Neural cell (in vitro differentiated cells): ENCODE data around the gene VIP. TPM values are rescaled to one million over a fixed set of nuclear protein-coding genes. Genes with fewer than 3 reads are reported as not detected.
"Not testable (repeated sequence)": the region's sequence is repeated elsewhere in the genome, so short reads cannot be mapped to it uniquely, and the experiment has no call there.

Source experiments
- H2AFZ ChIP-seq: fragments of 200-600, 300-800 bp; sonication (generic), shearing (Covaris generic); 2 replicates; pipeline ENCODE4 v1.6.0; 2014; ENCODE audit warnings: low read depth, mild to moderate bottlenecking, antibody characterized with exemption, low read length, moderate library complexity
- H3F3A ChIP-seq: fragments of 200-600 bp; shearing (Covaris generic); 2 replicates; pipeline ENCODE4 v1.6.1; 2016; ENCODE audit warnings: mild to moderate bottlenecking, moderate library complexity, mixed read lengths, antibody characterized with exemption, low read length; ENCODE audit not compliant: insufficient read depth, poor library complexity, severe bottlenecking
- H3K27ac ChIP-seq: fragments of 200-600, 300-800 bp; sonication (generic), shearing (Covaris generic); 2 replicates; pipeline ENCODE4 v1.5.1; 2014; ENCODE audit warnings: mild to moderate bottlenecking, low read length, moderate library complexity
- H3K27me3 ChIP-seq: fragments of 300-800, 200-600 bp; sonication (generic), shearing (Covaris generic); 2 replicates; pipeline ENCODE4 v1.6.0; 2014; ENCODE audit warnings: mild to moderate bottlenecking, low read depth, low read length, moderate library complexity; ENCODE audit not compliant: insufficient read depth
- H3K36me3 ChIP-seq: fragments of 300-800, 200-600 bp; sonication (generic), shearing (Covaris generic); 2 replicates; pipeline ENCODE4 v1.5.1; 2014; ENCODE audit warnings: mild to moderate bottlenecking, antibody characterized with exemption, low read length, moderate library complexity; ENCODE audit not compliant: insufficient read depth
- H3K4me2 ChIP-seq: fragments of 300-800, 200-600 bp; sonication (generic), shearing (Covaris generic); 2 replicates; pipeline ENCODE4 v1.6.0; 2014; ENCODE audit warnings: mild to moderate bottlenecking, low read length
- H3K4me3 ChIP-seq: fragments of 300-800, 200-600 bp; sonication (generic), shearing (Covaris generic); 2 replicates; pipeline ENCODE4 v1.5.1; 2014; ENCODE audit warnings: mild to moderate bottlenecking, low read length, moderate library complexity
- H3K79me2 ChIP-seq: fragments of 200-600 bp; shearing (Covaris generic); replicated peaks from 2 replicates; pipeline ENCODE4 v1.6.0; 2014; ENCODE audit warnings: mild to moderate bottlenecking, low read length, moderate library complexity; ENCODE audit not compliant: insufficient read depth
- H3K9ac ChIP-seq: fragments of 300-800, 200-600 bp; sonication (generic), shearing (Covaris generic); 2 replicates; pipeline ENCODE4 v1.6.1; 2016; ENCODE audit warnings: mild to moderate bottlenecking, low read length, mixed read lengths
- H3K9me2 ChIP-seq: fragments of 200-600 bp; shearing (Covaris generic); 2 replicates; pipeline ENCODE4 v1.6.1; 2016; ENCODE audit warnings: mild to moderate bottlenecking, low read length, mixed read lengths; ENCODE audit not compliant: insufficient read depth
- H3K9me3 ChIP-seq: fragments of 200-600, 300-800 bp; sonication (generic), shearing (Covaris generic); 2 replicates; pipeline ENCODE4 v1.6.1; 2016; ENCODE audit warnings: mild to moderate bottlenecking, mixed run types, low read length, moderate library complexity, mixed read lengths
- H4K20me1 ChIP-seq: fragments of 200-600 bp; shearing (Covaris generic); 2 replicates; pipeline ENCODE4 v1.6.1; 2016; ENCODE audit warnings: mild to moderate bottlenecking, mixed run types; ENCODE audit not compliant: insufficient read depth
- CTCF ChIP-seq: fragments of 450-650 bp; IDR thresholded peaks from 2 replicates; pipeline ENCODE4 v1.5.1; 2014; ENCODE audit warnings: antibody characterized with exemption, mild to moderate bottlenecking, moderate library complexity; ENCODE audit not compliant: poor library complexity, severe bottlenecking
- EP300 ChIP-seq: fragments of 450-650 bp; conservative IDR thresholded peaks from 2 replicates; pipeline ENCODE4 v1.6.1; 2014; ENCODE audit warnings: antibody characterized with exemption, mild to moderate bottlenecking, moderate library complexity; ENCODE audit not compliant: poor library complexity, severe bottlenecking
- POLR2AphosphoS5 ChIP-seq: IDR thresholded peaks from 2 replicates; pipeline ENCODE4 v1.6.1; 2012
- RAD21 ChIP-seq: fragments of 450-650 bp; conservative IDR thresholded peaks from 2 replicates; pipeline ENCODE4 v1.6.1; 2014; ENCODE audit warnings: antibody characterized with exemption, mild to moderate bottlenecking, moderate library complexity
- REST ChIP-seq: IDR thresholded peaks from 2 replicates; pipeline ENCODE4 v1.6.1; 2012; ENCODE audit warnings: borderline replicate concordance
- SMC3 ChIP-seq: fragments of 450-650 bp; conservative IDR thresholded peaks from 2 replicates; pipeline ENCODE4 v1.6.1; 2014; ENCODE audit warnings: antibody characterized with exemption, mild to moderate bottlenecking, moderate library complexity; ENCODE audit not compliant: poor library complexity
- TAF1 ChIP-seq: IDR thresholded peaks from 2 replicates; pipeline ENCODE4 v1.6.1; 2012; ENCODE audit warnings: low read depth
- polyA minus RNA-seq: library from RNA; depleted of rRNA, polyadenylated mRNA; stranded (reverse); fragments of >200 nt; gene quantifications from 2 replicates; pipeline ENCODE4 v1.2.3, GENCODE V29; 2014
- polyA plus RNA-seq: library from polyadenylated mRNA; depleted of rRNA; stranded (reverse); fragments of >200 nt; gene quantifications from 2 replicates; pipeline ENCODE4 v1.2.3, GENCODE V29; 2014

Gene VIP
- polyA plus RNA-seq (0.63 TPM in 1 of 2 replicates, not detected in the other), polyA minus RNA-seq (not detected in 2 replicates)

GRCh38 chr6:152750694-152751093, at the start of gene VIP:
VIP (plus strand) TSS chr6:152750797; CDS start chr6:152752178, 1,381 bp downstream.
- H3K9ac ChIP-seq: no peak within 1 kb of the TSS
- no peaks in the 10 kb centered on the region for H3K27me3 ChIP-seq
- no peak within 1 kb of the TSS for H2AFZ ChIP-seq
- no peak within 1 kb of the TSS for H3K4me3 ChIP-seq
- no peak within 1 kb of the TSS for H3K27ac ChIP-seq
- H3K4me2 ChIP-seq: no peak within 1 kb of the TSS
- H3K79me2 ChIP-seq: no peaks in the 10 kb centered on the region
- no peaks in the 10 kb centered on the region for H4K20me1 ChIP-seq
- no peaks in the 10 kb centered on the region for H3K36me3 ChIP-seq
- H3F3A ChIP-seq: no peaks in the 10 kb centered on the region
- TF ChIP-seq REST (peak; percentile 38), POLR2AphosphoS5 (no peak)
- no peaks in the 10 kb centered on the region for H3K9me2 ChIP-seq
- H3K9me3 ChIP-seq: no peaks in the 10 kb centered on the region

GRCh38 chr6:152701081-152701862, 49.3 kb upstream of the VIP start:
- no peaks in the 10 kb centered on the region for H3K79me2 ChIP-seq

GRCh38 chr6:152701863-152702401, 48.7 kb upstream of the VIP start:
- Histone ChIP-seq H3K9ac (no peak overlapping the region), H3K27me3 (no peaks in the 10 kb centered on the region), H3K4me3 (no peak overlapping the region), H3K36me3 (no peaks in the 10 kb centered on the region), H2AFZ (no peak overlapping the region), H3K27ac (no peak overlapping the region), H3K4me2 (no peak overlapping the region), H4K20me1 (no peaks in the 10 kb centered on the region), H3F3A (no peaks in the 10 kb centered on the region), H3K9me2 (no peaks in the 10 kb centered on the region), H3K9me3 (no peaks in the 10 kb centered on the region), H3K79me2 (no peaks in the 10 kb centered on the region)
- no peak for TF ChIP-seq TAF1
- no peak for TF ChIP-seq POLR2AphosphoS5
- TF ChIP-seq RAD21: no peak
- TF ChIP-seq SMC3: no peak
- no peak for TF ChIP-seq CTCF
- TF ChIP-seq REST: no peak

More at GRCh38 chr6:152701081-152701862, 49.3 kb upstream of the VIP start:
- H3K9me2 ChIP-seq: no peaks in the 10 kb centered on the region
- H3K4me3 ChIP-seq: no peak overlapping the region
- peak; percentile 13 for TF ChIP-seq RAD21
- TF ChIP-seq EP300: no peak
- no peaks in the 10 kb centered on the region for H3F3A ChIP-seq
- H3K4me2 ChIP-seq: no peak overlapping the region
- no peak overlapping the region for H3K27ac ChIP-seq
- H2AFZ ChIP-seq: no peak overlapping the region
- no peaks in the 10 kb centered on the region for H3K27me3 ChIP-seq
- no peaks in the 10 kb centered on the region for H3K36me3 ChIP-seq
- H4K20me1 ChIP-seq: no peaks in the 10 kb centered on the region
- no peak overlapping the region for H3K9ac ChIP-seq
- no peaks in the 10 kb centered on the region for H3K9me3 ChIP-seq

GRCh38 chr6:152703750-152704149, 46.8 kb upstream of the VIP start:
- not testable (repeated sequence) for H3K27ac ChIP-seq, H4K20me1 ChIP-seq, H3K27me3 ChIP-seq, H2AFZ ChIP-seq, H3K36me3 ChIP-seq, H3K9me3 ChIP-seq, H3K9ac ChIP-seq, H3K4me2 ChIP-seq, H3K9me2 ChIP-seq, H3K4me3 ChIP-seq, H3K79me2 ChIP-seq, H3F3A ChIP-seq
